Mesothelial cell of epicardium (in vitro differentiated cells): Measurements from ENCODE around the gene TMEM220. TPM values are rescaled to one million over a fixed set of nuclear protein-coding genes. Genes with fewer than 3 reads are reported as not detected.

Source experiments
- DNase-seq, 2 experiments: peaks; one replicate each; pipeline ENCODE4 v3.0.0; 2021; ENCODE audit warnings: low spot score in 2 of 2; ENCODE audit not compliant: unreplicated experiment in 2 of 2
- H3K27ac Mint-ChIP-seq: 2 replicates; pipeline ENCODE4 v1.8.0; 2021; ENCODE audit warnings: mixed read lengths
- H3K27me3 Mint-ChIP-seq: 2 replicates; pipeline ENCODE4 v1.8.0; 2021; ENCODE audit warnings: low read depth, mixed read lengths
- H3K36me3 Mint-ChIP-seq: 2 replicates; pipeline ENCODE4 v1.8.0; 2021; ENCODE audit warnings: mixed read lengths
- H3K4me1 Mint-ChIP-seq: 2 replicates; pipeline ENCODE4 v1.8.0; 2021; ENCODE audit warnings: mixed read lengths
- H3K4me3 Mint-ChIP-seq: 2 replicates; pipeline ENCODE4 v1.8.0; 2021; ENCODE audit warnings: mild to moderate bottlenecking, moderate library complexity, mixed read lengths
- H3K9me3 Mint-ChIP-seq: 2 replicates; pipeline ENCODE4 v1.8.0; 2021; ENCODE audit warnings: mixed read lengths
- total RNA-seq: library from RNA; stranded (reverse); gene quantifications from 3 replicates; pipeline ENCODE4 v1.2.1, GENCODE V29; 2021
- TF ChIP-seq, protein P1 (sequence below): fragments of 200-600 bp; sonication (generic); IDR thresholded peaks from one replicate; pipeline ENCODE4 v1.5.0; 2021; ENCODE audit warnings: antibody characterized with exemption; ENCODE audit not compliant: unreplicated experiment

TMEM220 gene
- total RNA-seq, 1 donor from 2014 or later = 5.7 TPM

- Mint-ChIP-seq H3K36me3 (peaks cover 29% of the 10 kb centered on the region), H3K4me1 (no peaks in the 10 kb centered on the region), H3K27me3 (no peaks in the 10 kb centered on the region), H3K9me3 (no peaks in the 10 kb centered on the region), H3K27ac (no peak overlapping the region), H3K4me3 (no peak overlapping the region)
- TF ChIP-seq, protein P1, sequence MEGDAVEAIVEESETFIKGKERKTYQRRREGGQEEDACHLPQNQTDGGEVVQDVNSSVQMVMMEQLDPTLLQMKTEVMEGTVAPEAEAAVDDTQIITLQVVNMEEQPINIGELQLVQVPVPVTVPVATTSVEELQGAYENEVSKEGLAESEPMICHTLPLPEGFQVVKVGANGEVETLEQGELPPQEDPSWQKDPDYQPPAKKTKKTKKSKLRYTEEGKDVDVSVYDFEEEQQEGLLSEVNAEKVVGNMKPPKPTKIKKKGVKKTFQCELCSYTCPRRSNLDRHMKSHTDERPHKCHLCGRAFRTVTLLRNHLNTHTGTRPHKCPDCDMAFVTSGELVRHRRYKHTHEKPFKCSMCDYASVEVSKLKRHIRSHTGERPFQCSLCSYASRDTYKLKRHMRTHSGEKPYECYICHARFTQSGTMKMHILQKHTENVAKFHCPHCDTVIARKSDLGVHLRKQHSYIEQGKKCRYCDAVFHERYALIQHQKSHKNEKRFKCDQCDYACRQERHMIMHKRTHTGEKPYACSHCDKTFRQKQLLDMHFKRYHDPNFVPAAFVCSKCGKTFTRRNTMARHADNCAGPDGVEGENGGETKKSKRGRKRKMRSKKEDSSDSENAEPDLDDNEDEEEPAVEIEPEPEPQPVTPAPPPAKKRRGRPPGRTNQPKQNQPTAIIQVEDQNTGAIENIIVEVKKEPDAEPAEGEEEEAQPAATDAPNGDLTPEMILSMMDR = no peak
- no peak for DNase-seq
These were observed 55.1 kb downstream of the TMEM220 start for GRCh38 chr17:10674704-10675103.

DNA sequence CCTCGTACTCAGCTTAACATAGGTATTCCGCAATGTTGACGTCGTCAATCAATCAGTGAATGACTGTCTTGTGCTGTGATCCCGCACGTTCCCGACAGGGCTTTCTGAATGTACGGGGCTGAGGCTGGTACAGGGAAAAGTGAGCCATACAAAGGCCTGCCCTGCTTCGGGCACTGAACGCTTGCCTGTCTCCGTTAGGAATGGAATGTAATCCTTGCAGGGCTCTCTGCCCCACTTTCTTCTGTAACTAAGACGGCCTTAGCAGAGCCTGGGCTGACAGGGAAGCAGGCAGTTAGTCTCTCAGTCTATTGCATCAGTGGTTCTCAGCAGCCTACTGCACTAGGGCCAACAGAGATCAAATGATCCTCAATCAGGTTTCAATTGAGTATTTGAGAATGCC lies 56.5 kb downstream of the TMEM220 start:
- no peak overlapping the region for H3K27ac Mint-ChIP-seq
- H3K4me3 Mint-ChIP-seq = no peak overlapping the region
- TF ChIP-seq, protein P1 = no peak
- no peak for DNase-seq
- no peaks in the 10 kb centered on the region for H3K9me3 Mint-ChIP-seq
- H3K4me1 Mint-ChIP-seq = no peaks in the 10 kb centered on the region
- peaks cover 19% of the 10 kb centered on the region for H3K36me3 Mint-ChIP-seq
- no peaks in the 10 kb centered on the region for H3K27me3 Mint-ChIP-seq

GRCh38 chr17:10668775-10669174 lies 61.0 kb downstream of the TMEM220 start:
- Mint-ChIP-seq H3K36me3 (peaks cover 3% of the 10 kb centered on the region), H3K4me3 (no peak overlapping the region), H3K9me3 (no peaks in the 10 kb centered on the region), H3K27ac (no peak overlapping the region), H3K27me3 (no peaks in the 10 kb centered on the region), H3K4me1 (no peaks in the 10 kb centered on the region)
- DNase-seq = no peak
- TF ChIP-seq, protein P1 = no peak

DNA sequence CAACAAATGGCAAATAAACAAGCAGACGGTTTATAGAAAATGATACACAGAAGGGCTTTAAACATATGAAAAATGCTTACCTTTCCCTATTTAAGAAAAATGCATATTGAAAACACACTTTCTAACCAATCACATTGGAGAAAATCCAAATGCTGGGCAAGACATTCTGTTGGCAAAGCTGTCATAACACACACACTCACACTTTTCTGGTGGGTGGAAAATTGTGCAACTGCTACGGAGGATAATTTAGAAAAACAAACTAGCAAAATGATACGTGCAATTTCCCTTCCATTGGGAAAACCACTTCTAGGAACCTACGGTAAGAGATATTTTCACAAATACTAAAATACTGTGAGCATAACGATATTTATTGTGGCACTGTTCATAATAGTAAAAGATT lies 62.9 kb downstream of the TMEM220 start:
- Mint-ChIP-seq H3K4me3 (no peak overlapping the region), H3K27ac (no peak overlapping the region), H3K36me3 (peaks cover 3% of the 10 kb centered on the region), H3K9me3 (no peaks in the 10 kb centered on the region), H3K27me3 (no peaks in the 10 kb centered on the region), H3K4me1 (no peaks in the 10 kb centered on the region)
- DNase-seq = no peak
- TF ChIP-seq, protein P1 = no peak

GRCh38 chr17:10664571-10664970 lies 65.3 kb downstream of the TMEM220 start:
- H3K4me3 Mint-ChIP-seq = no peak overlapping the region
- peaks cover 3% of the 10 kb centered on the region for H3K36me3 Mint-ChIP-seq
- H3K9me3 Mint-ChIP-seq = no peaks in the 10 kb centered on the region
- no peaks in the 10 kb centered on the region for H3K4me1 Mint-ChIP-seq
- DNase-seq = no peak
- no peaks in the 10 kb centered on the region for H3K27me3 Mint-ChIP-seq
- no peak overlapping the region for H3K27ac Mint-ChIP-seq
- TF ChIP-seq, protein P1 = no peak

Other genes with a start within 250 kb of the TMEM220 start
- gene MYH1, start 211.5 kb downstream of the TMEM220 start, total RNA-seq = not detected in 3 replicates
- gene MYH2, start 180.4 kb downstream of the TMEM220 start, total RNA-seq = not detected in 3 replicates
- 3.7 to 4.3 TPM (median 3.7 TPM) in 3 replicates for gene MYH3, start 72.7 kb downstream of the TMEM220 start, total RNA-seq
- gene SCO1, start 32.5 kb downstream of the TMEM220 start, total RNA-seq = 29.0 to 30.7 TPM (median 29.8 TPM) in 3 replicates
- gene ADPRM, start 32.4 kb downstream of the TMEM220 start, total RNA-seq = 9.1 to 12.2 TPM (median 11.5 TPM) in 3 replicates
- gene TMEM238L, start 74.1 kb upstream of the TMEM220 start, total RNA-seq = not detected in 3 replicates
- gene PIRT, start 108.1 kb upstream of the TMEM220 start, total RNA-seq = not detected in 3 replicates